Ishikawa (cell line): ENCODE measurements around the gene FAM53B.

ENCODE experiments used
- CREB1 ChIP-seq: IDR thresholded peaks from 2 replicates; pipeline ENCODE4 v1.6.1; 2012; ENCODE audit warnings: low read depth
- REST ChIP-seq: IDR thresholded peaks from 2 replicates; pipeline ENCODE4 v1.6.1; 2012; ENCODE audit warnings: low read depth, mild to moderate bottlenecking

DNA sequence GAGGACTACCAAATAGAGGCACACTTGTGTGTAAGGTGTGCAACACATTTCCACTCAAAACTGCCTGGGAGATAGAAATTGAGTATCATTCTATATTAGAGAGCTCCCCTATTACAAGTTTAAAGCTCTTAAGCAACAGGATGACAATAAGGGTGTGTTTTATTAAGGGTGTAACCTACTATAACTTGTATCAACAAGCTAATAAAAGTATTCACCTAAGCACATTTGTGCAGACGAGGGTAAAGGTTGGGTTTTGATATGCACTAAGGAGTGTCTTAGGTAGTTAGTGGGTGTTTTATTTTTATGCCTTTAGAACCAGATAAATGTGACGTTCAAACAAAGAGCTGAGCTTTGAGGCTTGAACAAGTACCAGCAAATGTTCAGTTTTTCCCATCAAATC is 2.8 kb upstream of the FAM53B start:
- TF ChIP-seq REST = no peak
- no peak for TF ChIP-seq CREB1
